Mesothelial cell of epicardium (in vitro differentiated cells): ENCODE measurements around the gene NELFA. TPM values are rescaled to one million over a fixed set of nuclear protein-coding genes. Genes with fewer than 3 reads are reported as not detected.

Source experiments
- DNase-seq, 2 experiments: peaks; one replicate each; pipeline ENCODE4 v3.0.0; 2021; ENCODE audit warnings: low spot score in 2 of 2; ENCODE audit not compliant: unreplicated experiment in 2 of 2
- H3K27ac Mint-ChIP-seq: 2 replicates; pipeline ENCODE4 v1.8.0; 2021; ENCODE audit warnings: mixed read lengths
- H3K27me3 Mint-ChIP-seq: 2 replicates; pipeline ENCODE4 v1.8.0; 2021; ENCODE audit warnings: low read depth, mixed read lengths
- H3K36me3 Mint-ChIP-seq: 2 replicates; pipeline ENCODE4 v1.8.0; 2021; ENCODE audit warnings: mixed read lengths
- H3K4me1 Mint-ChIP-seq: 2 replicates; pipeline ENCODE4 v1.8.0; 2021; ENCODE audit warnings: mixed read lengths
- H3K4me3 Mint-ChIP-seq: 2 replicates; pipeline ENCODE4 v1.8.0; 2021; ENCODE audit warnings: mild to moderate bottlenecking, moderate library complexity, mixed read lengths
- H3K9me3 Mint-ChIP-seq: 2 replicates; pipeline ENCODE4 v1.8.0; 2021; ENCODE audit warnings: mixed read lengths
- microRNA-seq: library from miRNA; unstranded; fragments of <30 nt; microRNA quantifications from one replicate; pipeline ENCODE4 v1.2.0, GENCODE V29; 2021; ENCODE audit warnings: inconsistent platforms, mixed read lengths
- total RNA-seq: library from RNA; stranded (reverse); gene quantifications from 3 replicates; pipeline ENCODE4 v1.2.1, GENCODE V29; 2021
- TF ChIP-seq, protein P1 (sequence below): fragments of 200-600 bp; sonication (generic); IDR thresholded peaks from one replicate; pipeline ENCODE4 v1.5.0; 2021; ENCODE audit warnings: antibody characterized with exemption; ENCODE audit not compliant: unreplicated experiment

The NELFA gene
- total RNA-seq, 1 donor from 2014 or later: 55.8 TPM

DNA sequence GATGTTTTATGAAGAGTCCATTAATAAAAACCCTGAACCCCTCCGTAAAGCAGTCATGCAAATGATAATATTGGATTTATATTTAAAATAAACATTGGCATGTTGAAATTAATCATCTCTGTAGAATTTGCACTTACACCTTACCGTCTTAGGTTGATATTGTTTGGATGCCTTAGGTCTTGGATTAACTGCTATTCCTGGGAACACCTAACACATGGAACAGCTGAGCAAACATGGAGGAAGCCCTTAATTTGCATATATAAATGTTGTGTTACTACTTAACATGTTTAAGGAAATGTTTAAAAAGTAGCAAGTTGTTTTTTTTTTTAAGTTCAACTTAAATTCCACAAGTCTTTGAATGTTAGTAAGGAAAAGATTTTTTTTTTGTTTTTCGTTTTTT is 75.1 kb downstream of the NELFA start:
- H3K4me1 Mint-ChIP-seq: no peaks in the 10 kb centered on the region
- no peaks in the 10 kb centered on the region for H3K27me3 Mint-ChIP-seq
- H3K27ac Mint-ChIP-seq: no peak overlapping the region
- H3K4me3 Mint-ChIP-seq: no peak overlapping the region
- no peaks in the 10 kb centered on the region for H3K9me3 Mint-ChIP-seq
- H3K36me3 Mint-ChIP-seq: peaks cover 21% of the 10 kb centered on the region
- TF ChIP-seq, protein P1, sequence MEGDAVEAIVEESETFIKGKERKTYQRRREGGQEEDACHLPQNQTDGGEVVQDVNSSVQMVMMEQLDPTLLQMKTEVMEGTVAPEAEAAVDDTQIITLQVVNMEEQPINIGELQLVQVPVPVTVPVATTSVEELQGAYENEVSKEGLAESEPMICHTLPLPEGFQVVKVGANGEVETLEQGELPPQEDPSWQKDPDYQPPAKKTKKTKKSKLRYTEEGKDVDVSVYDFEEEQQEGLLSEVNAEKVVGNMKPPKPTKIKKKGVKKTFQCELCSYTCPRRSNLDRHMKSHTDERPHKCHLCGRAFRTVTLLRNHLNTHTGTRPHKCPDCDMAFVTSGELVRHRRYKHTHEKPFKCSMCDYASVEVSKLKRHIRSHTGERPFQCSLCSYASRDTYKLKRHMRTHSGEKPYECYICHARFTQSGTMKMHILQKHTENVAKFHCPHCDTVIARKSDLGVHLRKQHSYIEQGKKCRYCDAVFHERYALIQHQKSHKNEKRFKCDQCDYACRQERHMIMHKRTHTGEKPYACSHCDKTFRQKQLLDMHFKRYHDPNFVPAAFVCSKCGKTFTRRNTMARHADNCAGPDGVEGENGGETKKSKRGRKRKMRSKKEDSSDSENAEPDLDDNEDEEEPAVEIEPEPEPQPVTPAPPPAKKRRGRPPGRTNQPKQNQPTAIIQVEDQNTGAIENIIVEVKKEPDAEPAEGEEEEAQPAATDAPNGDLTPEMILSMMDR: no peak
- DNase-seq: no peak

DNA sequence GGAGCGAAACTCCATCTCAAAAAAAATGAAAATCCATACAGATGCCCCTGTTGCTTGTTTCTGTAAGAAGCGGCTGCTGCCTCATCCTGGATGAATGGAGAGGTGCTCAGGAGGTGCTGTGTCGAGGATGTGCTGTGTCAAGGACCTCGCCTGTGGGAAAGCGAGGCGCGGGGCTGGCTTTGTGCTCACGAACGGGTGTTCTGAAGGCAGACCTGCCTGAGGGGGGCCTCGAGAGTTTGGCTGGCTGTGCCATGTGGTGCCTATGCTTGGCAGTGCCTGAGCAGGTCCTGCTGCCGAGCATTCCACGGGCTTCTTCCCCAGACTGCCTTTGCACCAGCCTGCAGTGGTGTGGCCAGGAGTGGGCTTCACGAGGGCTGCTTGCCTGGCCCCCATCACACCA is 76.0 kb downstream of the NELFA start:
- Mint-ChIP-seq H3K4me1 (peaks cover 2% of the 10 kb centered on the region), H3K9me3 (no peaks in the 10 kb centered on the region), H3K36me3 (peaks cover 21% of the 10 kb centered on the region), H3K27me3 (no peaks in the 10 kb centered on the region), H3K4me3 (no peak overlapping the region), H3K27ac (no peak overlapping the region)
- DNase-seq: no peak
- TF ChIP-seq, protein P1: no peak

Small RNA genes lying within 50 kb of the gene (microRNA-seq; reads per million reads assigned to microRNA genes)
- 3.8 reads per million, percentile 11 among the genes with 10 or more reads in this experiment for gene MIR943

Other genes starting within 250 kb of the NELFA start
- 30.9 to 37.6 TPM (median 32.9 TPM) in 3 replicates for gene FGFR3, start 215.7 kb downstream of the NELFA start, total RNA-seq
- gene LETM1, start 152.8 kb downstream of the NELFA start, total RNA-seq: 48.6 to 50.9 TPM (median 48.7 TPM) in 3 replicates
- 109 to 119 TPM (median 115 TPM) in 3 replicates for gene NSD2, start 137.6 kb downstream of the NELFA start, total RNA-seq
- gene NAT8L, start 50.4 kb upstream of the NELFA start, total RNA-seq: 25.2 to 28.2 TPM (median 25.2 TPM) in 3 replicates
- 15.4 to 16.9 TPM (median 16.6 TPM) in 3 replicates for gene HAUS3, start 233.1 kb upstream of the NELFA start, total RNA-seq
- 3.7 to 5.8 TPM (median 4.5 TPM) in 3 replicates for gene POLN, start 233.1 kb upstream of the NELFA start, total RNA-seq